Stimulated activated CD4-positive, alpha-beta T cell treated with anti-CD3 and anti-CD28 coated beads, Interleukin-15, amount 100 ng/mL, for 24 hours (primary cell): ENCODE results near the gene ANKRD44.

ENCODE experiments used
- DNase-seq: peaks from one replicate; pipeline ENCODE4 v3.0.0-alpha.2; 2020

ANKRD44 gene

GRCh38 chr2:197137826-197138477 lies 172.6 kb downstream of the ANKRD44 start:
- no peak for DNase-seq

- DNase-seq: peak; percentile 37
Measured at GRCh38 chr2:197137231-197137630, 173.3 kb downstream of the ANKRD44 start.

GRCh38 chr2:197136452-197136851 lies 174.1 kb downstream of the ANKRD44 start:
- no peak for DNase-seq

GRCh38 chr2:197135806-197136205 lies 174.8 kb downstream of the ANKRD44 start:
- no peak for DNase-seq

GRCh38 chr2:197134206-197134605 lies 176.4 kb downstream of the ANKRD44 start:
- DNase-seq: no peak

GRCh38 chr2:197131558-197131855 lies 179.1 kb downstream of the ANKRD44 start:
- no peak for DNase-seq

- no peak for DNase-seq
Measured at GRCh38 chr2:197130318-197130717, 180.3 kb downstream of the ANKRD44 start.

- no peak for DNase-seq
Measured at GRCh38 chr2:197128897-197129296, 181.7 kb downstream of the ANKRD44 start.

- DNase-seq: no peak
Measured at GRCh38 chr2:197128126-197128525, 182.5 kb downstream of the ANKRD44 start.

- DNase-seq: no peak
Measured at GRCh38 chr2:197126630-197127352, 183.8 kb downstream of the ANKRD44 start.

GRCh38 chr2:197124639-197125390 lies 185.8 kb downstream of the ANKRD44 start:
- DNase-seq: no peak

GRCh38 chr2:197122821-197123220 lies 187.8 kb downstream of the ANKRD44 start:
- no peak for DNase-seq

- no peak for DNase-seq
Measured at GRCh38 chr2:197121756-197122385, 188.7 kb downstream of the ANKRD44 start.

- DNase-seq: no peak
Measured at GRCh38 chr2:197121255-197121654, 189.3 kb downstream of the ANKRD44 start.

GRCh38 chr2:197116306-197116879 lies 194.2 kb downstream of the ANKRD44 start:
- DNase-seq: no peak

- no peak for DNase-seq
Measured at GRCh38 chr2:197115325-197115724, 195.3 kb downstream of the ANKRD44 start.

GRCh38 chr2:197113275-197113711 lies 197.3 kb downstream of the ANKRD44 start:
- no peak for DNase-seq

- no peak for DNase-seq
Measured at GRCh38 chr2:197109326-197109725, 201.3 kb downstream of the ANKRD44 start.

GRCh38 chr2:197108758-197109157 lies 201.8 kb downstream of the ANKRD44 start:
- DNase-seq: no peak

- DNase-seq: no peak
Measured at GRCh38 chr2:197107291-197108269, 203.0 kb downstream of the ANKRD44 start.

- DNase-seq: no peak
Measured at GRCh38 chr2:197103363-197103762, 207.2 kb downstream of the ANKRD44 start.

GRCh38 chr2:197102231-197102630 lies 208.3 kb downstream of the ANKRD44 start:
- DNase-seq: no peak
